ENCODE data around the gene HS1BP3.

Gene HS1BP3

DNA sequence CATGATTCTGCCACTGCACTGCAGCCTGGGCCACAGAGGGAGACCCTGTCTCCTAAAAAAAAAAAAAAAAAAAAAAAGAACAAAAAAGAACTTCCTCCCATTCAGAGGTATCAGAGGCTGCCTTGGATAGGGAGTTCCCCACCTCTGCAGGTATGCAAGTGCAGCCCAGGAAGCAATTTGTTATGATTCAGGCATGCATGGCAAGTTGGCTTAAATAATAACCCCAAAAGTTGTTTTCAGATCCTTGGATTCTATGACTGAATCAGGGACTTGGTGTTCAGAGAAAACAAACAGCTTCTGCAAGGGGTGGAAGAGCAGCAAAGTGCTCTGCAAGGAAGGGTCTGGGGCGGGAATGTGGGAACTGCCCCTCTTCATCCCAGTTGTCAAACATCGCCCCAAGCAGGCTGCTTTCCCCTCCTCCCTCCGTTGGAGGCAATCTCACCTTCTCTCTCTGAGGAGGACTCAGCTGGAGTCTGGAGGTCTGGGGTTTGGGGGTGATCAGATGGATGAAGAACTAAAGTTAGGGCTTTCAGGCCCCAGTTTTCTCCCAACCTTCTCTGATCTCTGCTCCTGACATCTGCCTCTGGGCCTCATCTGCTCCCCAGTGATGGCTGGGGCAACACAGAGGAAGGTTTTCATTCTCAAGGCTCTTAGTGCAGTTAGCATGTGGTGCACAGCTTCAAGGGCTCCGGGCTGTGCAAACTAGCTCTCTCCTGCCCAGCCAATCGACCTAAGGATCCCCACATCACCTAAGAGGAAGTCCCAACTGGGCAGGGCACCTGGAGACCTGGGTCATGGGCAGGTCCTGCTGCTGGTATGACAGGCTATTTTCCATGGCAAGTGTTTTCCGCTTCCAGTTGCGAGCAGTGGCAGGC lies 12.5 kb upstream of the HS1BP3 start:
- DNase-seq (ENCODE audit: low read depth, low spot score): no peak

DNA sequence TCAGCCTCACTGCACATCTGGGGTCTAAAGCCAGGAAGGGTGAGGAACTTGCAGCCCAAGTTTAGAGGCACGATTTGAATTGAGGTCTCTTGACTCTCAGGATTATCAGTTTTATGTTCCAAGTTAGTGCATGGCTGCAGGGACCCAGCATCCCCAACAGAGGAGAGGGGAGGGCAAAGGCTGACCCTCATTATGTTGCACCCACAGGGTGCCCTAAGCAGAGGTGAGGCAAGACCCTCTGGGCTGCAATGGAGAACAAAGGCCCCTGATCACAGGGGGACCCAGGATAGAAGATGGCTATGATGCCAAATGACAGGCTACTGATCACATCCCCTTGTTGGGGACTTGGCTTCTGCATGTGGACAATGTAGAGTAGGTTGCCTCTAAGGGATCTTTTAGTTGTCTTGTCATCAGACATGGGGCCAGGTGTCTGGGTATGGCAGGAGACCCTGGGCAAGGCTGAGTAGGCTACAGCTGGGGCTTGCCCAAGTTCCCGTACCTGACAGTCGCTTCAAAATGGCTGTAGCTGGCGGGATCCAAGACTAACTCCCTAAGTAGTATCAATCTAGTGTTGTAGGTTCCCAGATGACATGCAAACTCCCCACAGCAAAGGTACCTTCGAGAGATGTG lies 11.5 kb upstream of the HS1BP3 start:
- DNase-seq (ENCODE audit: low read depth, low spot score): no peak

DNA sequence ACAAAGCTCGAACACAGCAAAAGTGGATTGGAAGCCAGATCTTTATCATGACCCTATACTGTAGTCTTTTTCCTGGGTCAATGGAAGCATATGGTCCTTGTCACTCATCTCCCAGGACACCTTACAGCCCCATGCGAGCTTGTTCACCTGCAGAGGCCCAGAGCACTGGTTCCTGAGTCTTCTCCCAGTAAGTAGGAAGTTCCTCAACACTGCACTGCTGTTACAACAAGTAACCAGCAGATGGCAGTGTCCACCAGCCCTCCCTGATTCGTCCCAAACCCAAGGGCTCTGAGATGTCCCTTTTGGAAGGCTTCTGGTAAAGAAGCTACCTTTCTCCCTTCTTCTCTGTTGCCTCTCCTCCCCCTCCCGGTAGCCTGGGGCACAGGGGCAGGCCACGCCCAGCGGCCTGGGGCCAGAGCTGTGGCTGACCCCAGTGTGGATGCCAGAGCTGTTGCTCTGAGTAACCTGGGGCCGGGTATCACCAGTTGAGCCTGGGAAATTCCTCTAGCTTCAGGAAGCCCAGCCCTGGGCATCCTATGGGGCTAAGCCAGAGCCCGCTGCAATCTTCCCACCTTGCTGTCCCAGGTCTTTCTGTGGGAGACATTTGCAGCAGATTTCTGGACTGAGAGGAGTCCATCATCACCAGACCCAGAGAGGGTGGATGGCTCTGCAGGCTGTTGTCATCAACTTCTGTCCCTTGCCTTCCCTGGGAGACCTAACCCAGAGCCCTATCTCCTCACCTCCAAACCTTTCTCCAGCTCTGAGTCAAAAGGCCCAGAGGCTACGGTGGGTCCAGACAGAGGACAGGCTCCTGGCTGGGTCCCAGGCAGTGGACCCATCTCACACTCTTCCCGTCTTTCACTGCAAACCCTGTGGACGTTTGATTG lies 10.8 kb upstream of the HS1BP3 start:
- no peak for DNase-seq (ENCODE audit: low read depth, low spot score)

DNA sequence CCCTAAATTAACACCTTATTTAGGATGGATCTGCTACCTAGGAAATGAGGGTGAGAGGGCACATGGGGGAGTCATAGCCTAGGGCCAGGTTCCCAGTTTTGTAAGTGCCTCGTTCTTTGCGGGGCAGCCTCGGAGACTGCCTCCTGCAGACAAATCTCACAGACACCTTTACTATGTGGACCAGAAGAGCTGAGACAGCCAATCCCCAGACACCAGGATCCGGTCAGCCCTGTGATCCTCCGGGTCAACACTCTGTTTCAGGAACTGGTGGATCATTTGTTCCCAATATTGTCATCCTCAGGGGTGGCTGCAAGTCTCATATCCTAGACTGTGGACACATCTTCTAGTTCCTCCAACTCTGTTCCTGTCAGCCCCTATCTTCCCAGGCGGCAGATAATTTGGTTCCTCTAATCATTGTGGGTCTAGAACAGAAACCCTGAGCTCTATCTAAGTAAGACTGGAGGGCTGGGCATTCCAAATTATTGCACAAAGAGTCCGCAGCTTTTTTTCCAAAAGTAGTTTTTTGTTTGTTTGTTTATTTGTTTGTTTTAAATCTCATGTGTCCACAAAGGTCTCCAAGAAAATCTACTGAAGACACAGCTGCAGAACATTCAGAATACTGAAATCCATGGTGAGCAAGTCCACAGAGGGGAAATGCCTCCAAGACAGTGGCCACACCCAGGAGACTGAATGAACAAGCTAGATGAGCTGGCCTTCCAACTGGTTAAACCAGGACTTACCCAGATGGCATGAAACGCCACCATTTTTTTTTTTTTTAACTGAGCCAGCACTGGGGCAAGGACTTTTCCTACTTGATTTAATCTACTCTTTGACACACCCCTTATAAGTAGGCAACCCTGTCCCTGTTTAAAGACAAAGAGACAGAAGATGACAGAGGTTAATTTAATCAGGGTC lies 9.9 kb upstream of the HS1BP3 start:
- DNase-seq (ENCODE audit: low read depth, low spot score): no peak

DNA sequence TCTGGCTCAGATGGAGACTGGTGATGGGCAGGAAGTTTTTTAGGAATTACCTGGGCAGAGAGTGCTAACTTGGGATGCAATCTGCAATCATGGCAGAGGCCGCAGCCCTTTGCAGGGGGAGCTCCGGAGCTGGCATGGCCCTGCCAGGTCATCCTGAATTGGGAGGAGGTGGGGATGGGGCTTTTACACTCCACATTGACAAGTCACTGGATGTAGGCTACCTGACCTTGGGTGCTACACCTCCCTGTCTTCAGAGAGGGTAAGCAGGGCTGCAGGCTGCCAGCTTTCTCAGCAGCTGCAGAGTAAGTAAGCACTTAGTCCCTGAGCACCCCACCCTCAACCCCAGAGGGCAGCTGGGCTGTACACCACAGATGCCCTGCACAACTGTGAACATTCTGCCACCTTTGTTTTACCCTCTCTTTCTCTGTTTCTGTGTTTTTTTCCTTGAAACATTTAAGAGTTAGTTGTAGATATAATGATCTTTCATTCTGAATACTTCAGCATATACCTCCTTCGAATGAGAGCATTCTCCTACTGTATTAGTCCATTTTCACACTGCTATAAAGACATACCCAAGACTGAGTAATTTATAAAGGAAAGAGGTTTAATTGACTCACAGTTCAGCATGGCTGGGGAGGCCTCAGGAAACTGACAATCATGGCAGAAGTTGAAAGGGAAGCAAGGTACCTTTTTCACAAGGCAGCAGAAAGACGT lies 6.8 kb upstream of the HS1BP3 start:
- no peak for DNase-seq (ENCODE audit: low read depth, low spot score)

DNA sequence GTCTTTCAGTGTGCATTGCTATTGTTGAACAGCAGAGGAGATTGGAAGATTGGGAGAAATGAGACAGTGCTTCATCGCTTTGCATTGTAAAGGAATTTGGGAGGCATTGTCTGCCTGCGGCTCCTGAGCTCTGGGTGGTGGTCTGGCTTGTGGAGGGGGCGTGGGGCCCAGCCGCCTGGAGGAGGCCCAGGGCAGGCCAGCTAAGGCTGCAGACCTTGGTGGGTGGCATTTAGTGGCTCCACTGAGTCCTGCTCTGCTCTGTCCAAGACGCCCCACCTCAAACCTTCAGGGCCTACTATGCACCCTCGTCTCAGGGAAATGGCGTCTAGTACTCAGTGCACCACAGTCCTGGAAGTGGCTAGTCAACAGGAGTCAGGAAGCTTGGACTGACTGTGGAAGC lies 5.7 kb upstream of the HS1BP3 start:
- DNase-seq (ENCODE audit: low read depth, low spot score): no peak

DNA sequence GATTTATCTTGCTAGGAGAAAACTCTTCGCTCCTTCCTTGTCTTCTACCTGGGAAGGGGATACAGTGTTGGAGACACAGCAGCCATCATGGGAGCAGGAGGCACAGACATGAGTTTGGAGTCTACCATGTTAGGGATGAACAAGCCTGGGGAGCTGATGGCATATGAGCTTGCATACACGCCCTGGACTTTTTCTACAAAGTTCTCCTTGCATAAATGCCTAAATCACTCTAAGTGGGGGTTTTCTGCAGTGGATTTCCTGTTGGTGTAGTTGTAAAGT lies 3.6 kb upstream of the HS1BP3 start:
- DNase-seq (ENCODE audit: low read depth, low spot score): no peak

DNA sequence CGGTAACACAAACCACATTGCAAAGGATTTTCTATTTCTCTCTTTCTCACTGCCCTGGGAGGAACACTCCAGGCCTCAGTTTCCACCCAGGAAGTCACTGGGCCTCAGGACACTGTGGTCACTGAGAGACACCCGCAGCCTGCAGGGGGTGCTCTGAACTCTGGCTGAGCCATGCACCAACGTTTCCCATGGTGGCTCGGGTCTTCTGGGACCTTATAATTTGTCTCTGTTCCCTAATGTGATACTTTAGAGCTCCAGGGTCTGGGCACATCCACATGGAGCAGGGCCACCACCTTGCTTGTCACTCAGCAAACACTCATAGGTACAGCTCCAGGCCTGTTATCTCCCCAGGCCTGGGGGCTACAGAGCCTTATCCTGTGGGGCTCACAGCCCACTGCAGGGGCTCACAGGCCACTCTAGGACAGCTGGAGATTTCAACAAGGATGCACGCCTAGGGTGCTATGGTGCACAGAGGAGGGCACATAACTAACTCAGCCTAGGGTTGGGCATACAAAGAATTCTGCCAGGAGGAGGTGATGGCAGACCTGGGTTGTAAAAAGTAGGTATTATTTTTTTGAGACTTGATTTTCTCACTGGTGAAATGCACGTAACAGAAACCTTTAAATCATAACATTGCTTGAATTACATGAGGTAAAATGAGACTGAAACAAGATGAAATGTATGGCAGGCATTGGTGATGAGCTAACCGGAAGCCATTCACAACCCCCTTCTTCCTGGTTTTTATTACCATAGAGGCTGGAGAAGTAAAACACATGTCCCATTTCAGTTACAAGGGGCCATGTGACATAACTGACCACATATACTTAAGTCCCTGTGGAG lies 3.0 kb upstream of the HS1BP3 start:
- DNase-seq (ENCODE audit: low read depth, low spot score): no peak

DNA sequence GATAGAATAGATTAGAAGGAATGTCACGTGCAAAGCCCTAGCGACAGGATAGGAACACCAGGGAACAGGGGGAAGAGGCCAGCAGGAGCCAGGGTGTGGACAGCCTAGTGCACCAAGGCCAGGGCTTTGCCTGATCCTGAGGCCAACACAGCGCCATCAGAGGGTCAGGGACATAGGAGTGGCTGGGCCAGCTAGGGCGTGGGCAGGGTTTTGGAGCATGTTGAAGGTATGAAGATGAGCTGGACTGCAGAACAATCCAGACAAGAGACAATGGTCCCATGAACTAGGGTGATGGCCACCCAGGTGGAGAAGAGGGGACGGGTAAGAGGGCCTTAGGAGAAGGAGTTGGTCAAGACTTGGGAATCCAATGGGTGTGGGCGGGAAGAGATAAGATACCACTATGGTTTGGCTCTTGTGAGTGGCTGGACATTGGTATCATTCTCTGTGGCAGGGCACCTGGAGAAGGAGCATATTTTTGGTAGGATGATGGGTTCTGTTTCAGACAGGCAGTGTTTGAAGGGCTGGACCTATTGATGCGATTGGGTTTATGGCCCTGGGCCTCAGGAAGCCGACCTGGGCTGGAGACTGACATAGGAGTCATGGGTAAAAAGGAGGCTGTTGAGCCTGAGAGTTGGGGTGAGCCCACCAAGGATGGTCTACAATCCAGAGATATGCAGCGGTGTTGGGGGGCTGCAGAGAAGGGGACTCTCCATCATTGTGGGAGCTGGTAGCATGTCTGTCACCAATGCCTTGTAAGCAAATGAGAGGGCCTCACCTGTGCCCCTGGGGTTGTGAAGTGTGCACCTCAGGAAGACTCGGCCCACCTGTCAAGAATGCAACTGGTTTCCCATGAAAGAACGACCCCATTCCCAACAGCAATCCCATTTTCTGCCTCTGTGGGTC lies 2.0 kb upstream of the HS1BP3 start:
- no peak for DNase-seq (ENCODE audit: low read depth, low spot score)

DNA sequence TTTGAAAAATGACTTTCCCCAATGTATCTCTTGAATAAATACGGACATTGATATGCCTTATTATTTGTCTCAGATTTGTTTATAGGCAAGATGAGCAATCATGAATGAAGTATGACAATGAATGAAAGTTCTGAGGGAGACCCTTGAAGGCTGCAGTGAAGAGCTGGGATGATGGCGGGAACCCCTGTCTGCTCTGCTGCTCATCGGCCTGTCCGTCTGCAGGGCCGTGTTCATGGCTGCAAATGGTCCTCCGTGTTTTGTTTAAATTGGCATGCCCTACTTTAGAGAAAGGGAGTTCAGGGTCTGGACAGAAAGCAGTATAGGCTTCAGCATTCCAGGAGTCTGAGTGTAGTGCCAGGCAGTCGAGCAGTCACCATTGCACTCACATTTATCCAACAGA lies 1.2 kb upstream of the HS1BP3 start:
- DNase-seq (ENCODE audit: low read depth, low spot score): no peak

DNA sequence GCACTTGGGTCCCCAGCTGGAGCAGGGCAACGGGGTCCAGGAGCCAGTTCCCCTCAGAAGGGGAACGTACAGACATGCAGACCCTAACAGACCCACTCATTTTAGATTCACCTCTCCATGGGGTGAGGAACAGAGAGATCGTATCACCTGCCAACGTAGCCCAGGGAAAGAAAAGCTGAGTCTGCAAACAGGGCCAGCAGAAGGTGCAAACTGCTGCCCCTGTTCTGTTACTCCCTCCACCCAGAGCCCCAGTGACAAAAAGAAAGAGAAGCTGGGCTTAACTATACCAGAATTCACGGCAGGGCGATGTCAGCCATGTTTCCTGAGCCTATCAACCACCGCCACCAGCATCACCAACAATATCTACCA lies 817 bp upstream of the HS1BP3 start:
- DNase-seq (ENCODE audit: low read depth, low spot score): no peak

DNA sequence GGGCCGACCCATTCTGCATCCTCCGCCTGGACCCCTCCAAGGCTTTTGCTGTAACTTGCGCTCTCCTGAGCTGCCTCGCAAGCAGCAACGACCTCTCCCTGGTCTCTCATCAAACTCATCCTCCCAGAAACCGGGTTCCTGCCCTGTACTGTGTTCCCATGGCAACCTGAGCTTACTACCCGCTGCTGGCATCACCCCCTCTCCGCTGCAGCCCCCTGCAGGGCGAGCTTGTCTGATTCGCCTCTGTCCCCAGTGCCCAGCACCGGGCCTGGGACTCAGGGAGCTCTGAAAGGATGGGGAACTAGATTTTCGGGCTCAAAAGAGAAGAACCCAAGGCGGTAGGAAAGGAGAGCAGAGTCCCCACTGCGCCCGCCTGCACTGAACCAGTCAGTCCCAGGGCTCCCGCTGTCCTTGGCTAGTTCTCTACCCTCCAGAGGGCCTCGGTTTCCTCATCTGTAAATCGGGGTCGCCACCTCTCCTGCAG lies 463 bp downstream of the HS1BP3 start:
- no peak for DNase-seq (ENCODE audit: low read depth, low spot score)

DNA sequence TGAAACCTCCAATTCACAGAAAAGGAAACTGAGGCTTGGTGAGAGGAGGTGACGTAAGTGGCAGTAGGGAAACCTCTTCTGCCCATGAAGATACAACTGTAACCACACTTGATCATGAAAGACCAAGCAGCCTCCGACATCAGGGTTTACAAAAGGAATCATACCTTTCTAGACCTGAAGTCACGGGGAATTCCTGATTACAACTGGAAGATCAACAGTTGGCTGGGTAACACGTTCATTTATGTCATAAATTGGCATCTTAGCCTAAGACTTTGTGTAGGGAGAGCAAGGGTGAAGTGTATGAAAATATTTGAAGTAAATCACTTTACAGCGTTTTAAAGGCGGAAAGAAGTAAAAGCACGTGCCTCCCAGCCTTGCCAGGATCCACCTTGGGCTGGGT lies 922 bp downstream of the HS1BP3 start:
- DNase-seq (ENCODE audit: low read depth, low spot score): no peak

DNA sequence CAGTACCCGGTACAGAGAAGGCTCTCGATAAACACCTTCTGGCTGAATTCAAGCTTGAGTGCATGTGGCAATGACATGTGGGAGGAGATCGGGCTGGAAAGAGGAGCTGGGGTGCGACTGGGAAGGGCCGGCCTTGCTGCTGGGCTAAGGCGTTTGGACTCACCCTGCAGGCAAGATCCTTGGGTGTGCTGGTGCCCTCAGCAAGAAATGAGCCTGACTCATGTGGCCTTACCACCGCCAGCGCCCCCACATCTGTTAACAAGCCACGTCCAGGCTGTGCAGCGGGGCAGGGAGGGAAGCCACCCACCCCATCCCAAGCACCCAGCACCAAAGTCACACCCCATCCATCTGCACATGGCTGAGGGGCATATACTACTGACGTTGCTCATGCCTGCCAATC lies 1.3 kb downstream of the HS1BP3 start:
- DNase-seq (ENCODE audit: low read depth, low spot score): no peak

DNA sequence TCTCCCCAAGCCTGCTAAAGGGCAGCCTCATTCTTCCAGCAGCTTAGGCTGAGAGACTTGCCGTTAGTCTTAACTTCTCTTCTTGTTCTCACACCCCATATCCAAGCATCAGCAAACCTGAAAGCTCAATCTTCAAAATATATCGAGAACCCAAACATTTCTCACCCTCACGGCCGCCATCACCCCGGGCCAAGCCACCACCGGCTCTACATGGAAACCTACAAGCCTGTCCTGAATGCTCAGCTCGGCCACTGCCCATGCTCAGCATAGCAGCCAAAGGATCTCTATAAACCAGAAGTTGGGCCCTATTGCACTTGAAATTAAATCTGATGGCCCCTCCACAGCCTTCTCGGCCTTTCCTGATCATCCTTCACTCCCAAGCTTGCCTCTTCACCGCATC lies 2.1 kb downstream of the HS1BP3 start:
- DNase-seq (ENCODE audit: low read depth, low spot score): no peak

DNA sequence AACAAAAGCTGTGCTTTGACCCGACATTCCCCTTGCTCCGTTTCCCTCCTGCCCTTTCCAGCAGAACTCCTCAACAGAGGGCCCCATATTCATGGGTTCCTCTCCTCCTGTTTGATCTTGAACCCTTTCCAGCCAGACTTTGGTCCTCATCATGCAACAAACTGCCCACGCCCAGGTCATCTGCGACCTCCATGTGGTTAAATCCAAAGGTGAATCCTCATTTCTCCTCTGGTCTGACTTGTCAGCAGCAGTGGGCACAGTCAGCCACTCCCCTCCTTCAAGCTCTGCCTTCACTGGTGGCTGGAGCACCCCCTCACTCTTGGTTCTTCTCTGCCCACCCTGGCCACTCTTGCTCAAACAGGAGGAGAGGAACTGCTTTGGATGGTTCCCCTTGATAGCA lies 2.7 kb downstream of the HS1BP3 start:
- no peak for DNase-seq (ENCODE audit: low read depth, low spot score)

DNA sequence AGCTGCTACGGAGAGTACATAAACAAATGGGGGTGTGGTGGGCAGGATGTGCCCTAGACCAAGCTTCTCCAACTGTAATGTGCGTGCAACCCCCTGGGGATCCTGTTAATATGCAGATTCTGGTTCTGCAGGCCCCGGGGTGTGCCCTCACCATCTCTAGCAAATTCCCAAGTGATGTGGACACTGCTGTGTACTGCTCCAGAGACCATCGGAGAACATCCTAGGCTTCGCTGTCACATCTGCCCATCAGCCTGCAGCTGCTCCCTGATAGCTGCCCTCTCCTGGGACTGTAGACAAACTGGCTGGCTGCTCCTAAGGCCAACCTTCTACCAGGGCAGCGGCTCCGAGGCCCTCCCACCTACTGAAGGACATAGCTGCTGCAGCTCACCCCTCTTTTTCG lies 3.2 kb downstream of the HS1BP3 start:
- no peak for DNase-seq (ENCODE audit: low read depth, low spot score)

DNA sequence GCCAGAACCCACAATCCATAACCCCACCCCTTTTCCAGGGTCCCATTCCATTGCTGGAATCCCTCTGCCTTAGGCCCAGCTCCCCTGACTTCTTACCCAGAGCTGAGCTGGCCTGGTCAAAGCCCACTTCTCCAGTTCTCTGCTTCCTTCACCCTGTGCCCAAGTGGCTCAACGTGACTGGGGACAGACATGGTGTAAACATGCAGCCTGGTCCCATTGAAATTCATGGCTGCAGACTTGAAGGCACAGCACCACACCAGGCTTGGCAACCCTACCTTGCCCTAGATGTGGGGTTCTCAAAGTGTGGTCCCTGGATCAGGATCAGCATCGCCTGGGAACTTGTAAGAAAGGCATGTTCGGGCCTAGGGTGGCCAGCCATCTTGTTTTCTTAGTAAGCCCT lies 3.7 kb downstream of the HS1BP3 start:
- DNase-seq (ENCODE audit: low read depth, low spot score): no peak

DNA sequence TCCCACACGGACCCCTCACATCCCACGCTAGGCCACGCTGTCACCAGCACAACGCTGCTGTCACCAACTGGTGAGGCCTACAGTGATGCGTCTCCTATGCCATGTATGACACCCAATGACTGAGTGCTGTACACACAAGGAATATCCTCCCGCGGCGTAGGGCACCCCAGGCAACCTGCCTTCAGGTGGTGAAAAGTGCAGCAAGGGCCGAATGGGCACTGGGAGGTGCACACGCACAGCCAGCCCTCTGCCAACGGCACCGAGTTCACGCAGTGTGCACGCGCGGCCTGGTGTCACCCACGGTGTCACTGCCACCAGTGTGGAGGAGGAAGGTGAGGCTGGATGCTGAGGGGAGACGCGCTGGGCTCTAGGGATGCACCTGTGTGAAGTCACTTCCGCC lies 4.5 kb downstream of the HS1BP3 start:
- DNase-seq (ENCODE audit: low read depth, low spot score): no peak

Measured in brain pericyte (primary cell).